NT2/D1 (cell line): ENCODE results near the gene HORMAD2.

Experiments
- SUZ12 ChIP-seq: IDR thresholded peaks from 2 replicates; pipeline ENCODE4 v1.6.1; 2011; ENCODE audit not compliant: insufficient read length, insufficient read depth; ENCODE audit errors: extremely low read depth
- YY1 ChIP-seq: IDR thresholded peaks from 2 replicates; pipeline ENCODE4 v1.6.1; 2011; ENCODE audit not compliant: insufficient read length, insufficient read depth
- ZNF274 ChIP-seq: IDR thresholded peaks from 2 replicates; pipeline ENCODE4 v1.6.1; 2011; ENCODE audit warnings: mild to moderate bottlenecking, low read depth, low read length

DNA sequence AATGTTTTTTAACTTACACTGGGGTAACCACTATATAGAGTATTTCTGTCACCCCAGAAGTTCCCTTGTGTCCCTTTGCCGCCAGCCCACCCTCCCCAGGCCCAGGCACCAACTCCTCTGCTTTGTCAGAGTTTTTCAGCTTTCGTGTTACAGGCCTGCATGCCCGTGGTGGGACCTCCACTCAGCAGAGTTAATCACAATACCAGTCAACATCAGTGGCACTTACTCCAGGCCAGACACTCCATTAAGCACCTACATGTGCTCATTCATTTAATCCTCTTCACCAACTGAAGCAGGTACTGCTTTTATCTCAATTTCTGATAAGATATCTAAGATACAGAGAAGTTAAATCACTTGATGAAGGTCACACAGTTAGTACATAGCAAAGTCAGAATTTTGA lies 103.0 kb downstream of the HORMAD2 start:
- TF ChIP-seq YY1: no peak
- TF ChIP-seq SUZ12: no peak
- no peak for TF ChIP-seq ZNF274
